Measurements from ENCODE around the gene IDE.

- TF ChIP-seq CTCF (IDR thresholded peaks at IDR 0.05) (no peak), POLR2A (IDR thresholded peaks at IDR 0.05) (no peak)
Measured at GRCh38 chr10:92434385-92434784, 139.5 kb downstream of the IDE start.
